Suprapubic skin (tissue), 3 donors: ENCODE results near the gene TEX38.

Source experiments
- POLR2AphosphoS5 ChIP-seq, 3 donors: sonication (generic); formaldehyde crosslinking; IDR thresholded peaks; one replicate each; pipeline ENCODE4 v1.6.1; 2017; ENCODE audit warnings: antibody characterized with exemption in 3 of 3
- TF ChIP-seq, protein P1 (sequence below), 2 donors: fragments of 200-600 bp in 1 of 2; fragments of 450-650 bp in 1 of 2; sonication (generic) in 1 of 2; IDR thresholded peaks; one replicate each; pipeline ENCODE4 v1.5.1; 2016 to 2019; ENCODE audit warnings: antibody characterized with exemption in 2 of 2, mild to moderate bottlenecking in 1 of 2, moderate library complexity in 1 of 2

DNA sequence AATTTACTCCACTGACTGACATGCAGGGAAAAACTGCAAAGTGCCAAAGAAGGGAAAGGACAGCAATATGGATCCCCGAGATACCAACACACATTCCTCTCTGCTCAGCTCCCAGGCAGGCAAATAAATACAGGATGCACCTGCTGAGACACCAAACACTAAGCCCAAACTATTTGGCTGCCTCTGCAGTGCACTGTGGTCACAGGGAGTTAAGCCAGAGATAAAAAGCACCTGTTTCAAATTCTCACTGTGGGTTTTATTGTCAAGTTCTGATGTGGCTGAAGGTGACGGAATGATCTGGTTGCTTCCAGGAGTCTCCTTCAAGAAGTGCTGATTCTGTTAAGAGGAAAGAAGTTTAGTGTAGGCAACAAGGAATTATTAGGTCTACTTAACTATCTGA lies 17.7 kb downstream of the TEX38 start:
- TF ChIP-seq, protein P1, sequence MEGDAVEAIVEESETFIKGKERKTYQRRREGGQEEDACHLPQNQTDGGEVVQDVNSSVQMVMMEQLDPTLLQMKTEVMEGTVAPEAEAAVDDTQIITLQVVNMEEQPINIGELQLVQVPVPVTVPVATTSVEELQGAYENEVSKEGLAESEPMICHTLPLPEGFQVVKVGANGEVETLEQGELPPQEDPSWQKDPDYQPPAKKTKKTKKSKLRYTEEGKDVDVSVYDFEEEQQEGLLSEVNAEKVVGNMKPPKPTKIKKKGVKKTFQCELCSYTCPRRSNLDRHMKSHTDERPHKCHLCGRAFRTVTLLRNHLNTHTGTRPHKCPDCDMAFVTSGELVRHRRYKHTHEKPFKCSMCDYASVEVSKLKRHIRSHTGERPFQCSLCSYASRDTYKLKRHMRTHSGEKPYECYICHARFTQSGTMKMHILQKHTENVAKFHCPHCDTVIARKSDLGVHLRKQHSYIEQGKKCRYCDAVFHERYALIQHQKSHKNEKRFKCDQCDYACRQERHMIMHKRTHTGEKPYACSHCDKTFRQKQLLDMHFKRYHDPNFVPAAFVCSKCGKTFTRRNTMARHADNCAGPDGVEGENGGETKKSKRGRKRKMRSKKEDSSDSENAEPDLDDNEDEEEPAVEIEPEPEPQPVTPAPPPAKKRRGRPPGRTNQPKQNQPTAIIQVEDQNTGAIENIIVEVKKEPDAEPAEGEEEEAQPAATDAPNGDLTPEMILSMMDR (IDR thresholded peaks at IDR 0.05), result no peak
- TF ChIP-seq POLR2AphosphoS5 (IDR thresholded peaks at IDR 0.05), result no peak
